Tibial nerve (tissue), 4 donors: ENCODE results near the gene KPNA3.

Experiments
- CTCF ChIP-seq, 5 experiments: fragments of 200-600 bp in 3 of 5; fragments of 450-650 bp in 2 of 5; sonication (generic) in 3 of 5; IDR thresholded peaks; one replicate each; pipeline ENCODE4 v1.5.1; 2016 to 2019; ENCODE audit warnings: antibody characterized with exemption in 5 of 5, mild to moderate bottlenecking in 3 of 5, moderate library complexity in 2 of 5
- EP300 ChIP-seq, 2 donors: sonication (generic); formaldehyde crosslinking; IDR thresholded peaks; one replicate each; pipeline ENCODE4 v1.6.1; 2017; ENCODE audit warnings: antibody characterized with exemption in 2 of 2, mild to moderate bottlenecking in 1 of 2
- POLR2A ChIP-seq, 2 donors: fragments of 450-650 bp; IDR thresholded peaks; one replicate each; pipeline ENCODE4 v1.6.1; 2017; ENCODE audit warnings: antibody characterized with exemption in 2 of 2, mild to moderate bottlenecking in 2 of 2, moderate library complexity in 2 of 2

- no peak for TF ChIP-seq EP300 (IDR thresholded peaks at IDR 0.05)
- TF ChIP-seq CTCF (IDR thresholded peaks at IDR 0.05): no peak
- TF ChIP-seq POLR2A (IDR thresholded peaks at IDR 0.05): no peak
Measured at GRCh38 chr13:49841964-49842363, 49.5 kb upstream of the KPNA3 start.
